ENCODE data around the gene AXIN1. TPM values are rescaled to one million over a fixed set of nuclear protein-coding genes. Genes with fewer than 3 reads are reported as not detected.

The AXIN1 gene
- total RNA-seq, 1 donor from 2014 or later: 22.4 TPM

DNA sequence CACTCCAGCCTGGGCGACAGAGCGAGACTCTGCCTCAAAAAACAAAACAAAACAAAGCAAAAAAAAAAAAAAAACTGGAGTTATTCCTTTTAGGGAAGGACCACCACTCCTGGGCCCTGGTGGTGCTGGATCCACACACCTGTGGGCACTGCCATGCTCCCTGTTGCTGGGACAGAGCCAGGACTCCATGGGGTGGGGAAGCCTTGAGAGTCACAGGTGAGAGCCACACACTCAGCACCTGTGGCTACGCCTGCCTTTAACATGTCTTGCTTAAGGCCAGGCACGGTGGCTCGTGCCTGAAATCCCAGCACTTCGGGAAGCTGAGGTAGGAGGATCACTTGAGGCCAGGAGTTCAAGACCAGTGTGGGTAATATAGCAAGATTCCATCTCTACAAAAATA lies 51.3 kb downstream of the AXIN1 start:
- DNase-seq: no peak
- ATAC-seq: no peak
- Histone ChIP-seq H3K4me3 (no peak overlapping the region), H3K27me3 (ENCODE audit: low read depth) (no peaks in the 10 kb centered on the region), H3K36me3 (peaks cover 60% of the 10 kb centered on the region), H3K27ac (no peak overlapping the region), H3K4me1 (no peaks in the 10 kb centered on the region), H3K9me3 (no peaks in the 10 kb centered on the region)
- intact Hi-C loops (cut with DNase I): no loop called here
- TF ChIP-seq, protein P1, sequence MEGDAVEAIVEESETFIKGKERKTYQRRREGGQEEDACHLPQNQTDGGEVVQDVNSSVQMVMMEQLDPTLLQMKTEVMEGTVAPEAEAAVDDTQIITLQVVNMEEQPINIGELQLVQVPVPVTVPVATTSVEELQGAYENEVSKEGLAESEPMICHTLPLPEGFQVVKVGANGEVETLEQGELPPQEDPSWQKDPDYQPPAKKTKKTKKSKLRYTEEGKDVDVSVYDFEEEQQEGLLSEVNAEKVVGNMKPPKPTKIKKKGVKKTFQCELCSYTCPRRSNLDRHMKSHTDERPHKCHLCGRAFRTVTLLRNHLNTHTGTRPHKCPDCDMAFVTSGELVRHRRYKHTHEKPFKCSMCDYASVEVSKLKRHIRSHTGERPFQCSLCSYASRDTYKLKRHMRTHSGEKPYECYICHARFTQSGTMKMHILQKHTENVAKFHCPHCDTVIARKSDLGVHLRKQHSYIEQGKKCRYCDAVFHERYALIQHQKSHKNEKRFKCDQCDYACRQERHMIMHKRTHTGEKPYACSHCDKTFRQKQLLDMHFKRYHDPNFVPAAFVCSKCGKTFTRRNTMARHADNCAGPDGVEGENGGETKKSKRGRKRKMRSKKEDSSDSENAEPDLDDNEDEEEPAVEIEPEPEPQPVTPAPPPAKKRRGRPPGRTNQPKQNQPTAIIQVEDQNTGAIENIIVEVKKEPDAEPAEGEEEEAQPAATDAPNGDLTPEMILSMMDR (IDR thresholded peaks at IDR 0.05): no peak

DNA sequence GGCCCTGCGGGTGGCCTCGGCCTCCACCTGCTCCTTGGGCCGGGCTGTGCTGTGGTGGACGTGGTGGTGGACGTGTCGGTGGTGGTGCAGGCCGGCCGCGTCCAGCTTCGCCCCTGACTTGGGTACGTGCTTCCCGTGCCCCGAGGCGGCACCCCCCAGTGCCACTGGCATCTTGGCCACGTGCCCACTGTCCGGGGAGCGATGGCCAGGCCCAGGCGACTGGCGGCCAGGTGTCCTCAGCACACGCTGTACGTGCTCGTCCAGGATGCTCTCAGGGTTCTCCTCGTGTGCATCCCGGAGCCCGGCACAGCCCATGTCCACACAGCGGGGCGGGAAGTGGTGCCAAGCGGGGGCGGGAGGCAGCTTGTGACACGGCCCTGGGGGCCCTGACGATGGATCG lies 54.7 kb downstream of the AXIN1 start:
- Histone ChIP-seq H3K9me3 (no peaks in the 10 kb centered on the region), H3K36me3 (peaks cover 50% of the 10 kb centered on the region), H3K27ac (no peak overlapping the region), H3K4me1 (no peaks in the 10 kb centered on the region), H3K4me3 (no peak overlapping the region), H3K27me3 (ENCODE audit: low read depth) (no peaks in the 10 kb centered on the region)
- no peak for ATAC-seq
- TF ChIP-seq, protein P1 (IDR thresholded peaks at IDR 0.05): no peak
- DNase-seq: no peak
- intact Hi-C loops (cut with DNase I): no loop called here

DNA sequence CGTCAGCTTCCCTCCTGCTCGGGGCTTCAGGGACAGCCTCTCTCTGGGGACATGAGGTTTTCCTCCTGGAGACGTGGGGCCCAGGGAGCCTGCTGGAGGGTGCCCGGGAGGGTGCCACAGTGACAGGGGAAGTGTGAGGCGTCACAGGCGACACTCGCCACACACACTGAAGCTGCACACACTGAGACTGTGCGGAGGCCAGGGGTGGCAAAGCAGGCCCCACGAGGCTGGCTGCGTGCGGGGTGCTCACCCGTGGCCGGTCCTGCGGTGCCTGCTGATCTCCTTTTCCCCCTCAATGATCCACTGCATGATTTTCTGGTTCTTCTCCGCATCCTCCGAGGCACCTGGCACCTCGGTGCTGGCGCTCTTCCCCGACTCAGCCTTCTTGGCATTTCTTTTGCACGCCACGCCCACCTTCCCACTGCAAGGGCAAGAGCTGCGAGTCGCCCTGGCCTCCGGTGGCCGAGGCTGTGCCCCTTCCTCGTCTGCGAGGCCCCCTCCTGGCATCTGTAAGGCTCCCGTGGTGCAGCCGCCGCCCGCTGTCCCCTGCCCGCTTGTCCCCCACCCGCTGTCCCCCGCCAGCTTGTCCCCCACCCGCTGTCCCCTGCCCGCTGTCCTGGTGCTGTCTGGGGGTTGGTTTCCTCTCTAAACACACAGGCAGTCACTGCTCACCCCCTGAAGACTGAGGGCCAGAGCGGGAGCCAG lies 55.6 kb downstream of the AXIN1 start:
- Histone ChIP-seq H3K4me3 (no peak overlapping the region), H3K27me3 (ENCODE audit: low read depth) (no peaks in the 10 kb centered on the region), H3K4me1 (no peaks in the 10 kb centered on the region), H3K27ac (no peak overlapping the region), H3K36me3 (peaks cover 50% of the 10 kb centered on the region), H3K9me3 (no peaks in the 10 kb centered on the region)
- intact Hi-C loops (cut with DNase I): no loop called here
- TF ChIP-seq, protein P1 (IDR thresholded peaks at IDR 0.05): no peak
- DNase-seq: no peak
- ATAC-seq: no peak

DNA sequence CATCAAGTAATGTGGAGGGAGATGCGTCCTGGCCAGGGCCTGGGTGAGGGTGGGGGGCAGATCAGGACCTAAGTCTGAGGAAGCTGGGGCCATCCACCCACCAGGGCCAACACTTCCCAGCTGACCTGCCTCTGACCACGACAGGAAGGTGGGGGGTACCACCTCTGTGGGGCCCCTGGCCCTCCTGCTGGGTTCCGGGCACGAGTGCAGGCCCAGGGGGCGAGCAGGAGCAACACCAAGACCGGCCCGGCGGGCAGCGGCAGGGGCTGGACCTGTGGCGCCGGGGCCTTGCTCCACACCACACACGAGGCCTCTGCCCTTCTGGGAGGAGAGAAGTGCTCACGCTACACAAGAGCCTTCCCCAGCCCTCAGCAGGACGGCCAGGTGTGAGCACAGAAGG lies 56.2 kb downstream of the AXIN1 start:
- DNase-seq (no peak), ATAC-seq (no peak)
- TF ChIP-seq, protein P1 (IDR thresholded peaks at IDR 0.05): no peak
- intact Hi-C loops (cut with DNase I): no loop called here
- Histone ChIP-seq H3K36me3 (peaks cover 53% of the 10 kb centered on the region), H3K27me3 (ENCODE audit: low read depth) (no peaks in the 10 kb centered on the region), H3K4me3 (no peak overlapping the region), H3K27ac (no peak overlapping the region), H3K4me1 (no peaks in the 10 kb centered on the region), H3K9me3 (no peaks in the 10 kb centered on the region)

DNA sequence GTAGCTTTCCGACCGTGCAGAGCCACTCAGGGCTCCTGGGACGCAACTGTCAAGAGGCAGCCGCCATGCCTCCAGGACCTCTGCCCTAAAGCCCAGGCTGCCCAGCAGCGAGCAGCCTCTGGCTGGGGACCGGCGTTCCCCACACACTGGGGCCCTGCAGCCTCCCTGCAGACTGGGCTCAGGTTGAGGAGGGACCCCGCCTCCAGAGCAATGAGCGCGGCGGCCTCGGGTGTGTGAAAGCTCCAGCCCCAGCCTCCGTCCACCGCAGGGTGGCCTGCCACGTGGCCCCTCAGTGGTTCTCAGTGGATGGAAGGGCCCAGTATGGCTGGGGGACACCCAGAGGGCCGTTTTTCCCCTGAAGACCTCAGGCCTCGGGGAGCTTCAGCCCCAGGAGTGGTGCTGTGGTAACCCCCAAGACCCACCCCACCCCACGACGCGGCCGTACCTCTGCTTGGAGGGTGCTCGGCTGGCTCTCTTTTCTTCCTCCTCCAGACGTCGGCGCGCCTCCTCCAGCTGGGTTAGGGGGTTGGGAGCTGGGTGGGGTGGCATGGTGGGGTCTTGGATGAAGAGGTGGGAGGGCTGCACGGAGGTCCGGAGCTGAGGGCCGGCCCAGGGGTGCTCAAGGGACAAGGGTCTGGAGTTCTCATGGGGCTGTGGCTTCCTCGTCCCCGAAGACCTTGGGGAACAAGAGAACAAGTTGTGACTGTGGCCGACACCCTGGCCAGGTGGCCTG lies 59.3 kb downstream of the AXIN1 start:
- no peak overlapping the region for H3K4me3 ChIP-seq
- H3K27ac ChIP-seq: no peak overlapping the region
- no peak for DNase-seq
- no peaks in the 10 kb centered on the region for H3K27me3 ChIP-seq (ENCODE audit: low read depth)
- H3K4me1 ChIP-seq: no peaks in the 10 kb centered on the region
- no peaks in the 10 kb centered on the region for H3K9me3 ChIP-seq
- ATAC-seq: no peak
- intact Hi-C loops (cut with DNase I): no loop called here
- TF ChIP-seq, protein P1 (IDR thresholded peaks at IDR 0.05): no peak
- peaks cover 75% of the 10 kb centered on the region for H3K36me3 ChIP-seq

Measured in lower lobe of right lung (tissue), 2 donors.